HG02642 (cell line): ENCODE measurements around the gene TAB3.

Source experiments
- ATAC-seq: cut with Tn5 transposase; IDR thresholded peaks from one replicate; pipeline ENCODE4 v1.9.1; 2021; ENCODE audit warnings: mild to moderate bottlenecking; ENCODE audit not compliant: unreplicated experiment, poor library complexity

The TAB3 gene, protein sequence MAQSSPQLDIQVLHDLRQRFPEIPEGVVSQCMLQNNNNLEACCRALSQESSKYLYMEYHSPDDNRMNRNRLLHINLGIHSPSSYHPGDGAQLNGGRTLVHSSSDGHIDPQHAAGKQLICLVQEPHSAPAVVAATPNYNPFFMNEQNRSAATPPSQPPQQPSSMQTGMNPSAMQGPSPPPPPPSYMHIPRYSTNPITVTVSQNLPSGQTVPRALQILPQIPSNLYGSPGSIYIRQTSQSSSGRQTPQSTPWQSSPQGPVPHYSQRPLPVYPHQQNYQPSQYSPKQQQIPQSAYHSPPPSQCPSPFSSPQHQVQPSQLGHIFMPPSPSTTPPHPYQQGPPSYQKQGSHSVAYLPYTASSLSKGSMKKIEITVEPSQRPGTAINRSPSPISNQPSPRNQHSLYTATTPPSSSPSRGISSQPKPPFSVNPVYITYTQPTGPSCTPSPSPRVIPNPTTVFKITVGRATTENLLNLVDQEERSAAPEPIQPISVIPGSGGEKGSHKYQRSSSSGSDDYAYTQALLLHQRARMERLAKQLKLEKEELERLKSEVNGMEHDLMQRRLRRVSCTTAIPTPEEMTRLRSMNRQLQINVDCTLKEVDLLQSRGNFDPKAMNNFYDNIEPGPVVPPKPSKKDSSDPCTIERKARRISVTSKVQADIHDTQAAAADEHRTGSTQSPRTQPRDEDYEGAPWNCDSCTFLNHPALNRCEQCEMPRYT

GRCh38 chrX:30889147-30890140 lies at the start of gene TAB3:
Gene TAB3 (minus strand): TSS chrX:30889254. CDS start chrX:30859588, 29,666 bp downstream.
- ATAC-seq: peak; percentile 94

- ATAC-seq: no peak
Measured at GRCh38 chrX:30938295-30938694, 49.2 kb upstream of the TAB3 start.

DNA sequence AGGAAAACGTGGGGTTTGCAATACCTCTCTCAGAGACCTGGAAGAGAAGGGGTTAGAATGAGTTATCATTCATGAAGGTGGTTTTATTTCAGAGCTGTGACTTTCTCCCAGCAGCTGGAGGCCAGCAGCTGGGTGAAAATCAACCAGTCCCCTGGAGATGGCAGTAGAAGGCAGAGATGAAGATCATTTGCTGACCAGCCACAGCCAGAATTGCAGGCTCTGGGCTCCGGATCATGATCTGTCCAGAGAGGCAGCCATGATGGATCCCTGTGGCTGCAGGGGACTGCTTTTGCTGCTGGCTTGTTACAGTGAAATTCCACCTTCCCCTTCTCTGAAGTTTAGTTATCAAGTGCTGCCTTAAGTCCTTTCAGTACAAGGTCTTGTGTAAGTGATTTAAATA lies 46.9 kb upstream of the TAB3 start:
- ATAC-seq: no peak

DNA sequence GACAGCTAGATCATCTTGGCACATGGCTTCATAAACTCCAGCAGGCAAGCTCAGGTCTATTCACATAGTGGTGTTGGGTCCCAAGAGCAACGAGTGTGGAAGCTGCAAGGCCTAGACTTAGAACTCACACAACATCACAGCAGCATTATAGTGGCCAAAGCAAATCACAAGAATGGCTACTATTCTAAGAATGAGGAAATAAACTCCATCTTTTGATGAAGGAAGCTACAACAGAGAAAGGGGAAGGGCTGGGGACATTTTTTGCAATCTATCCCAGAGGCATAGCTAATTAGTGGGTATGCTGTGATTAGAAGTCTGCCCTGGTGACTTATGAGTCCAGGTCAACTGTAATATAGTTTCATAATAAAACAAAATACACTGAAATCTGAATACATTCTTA lies 42.9 kb upstream of the TAB3 start:
- no peak for ATAC-seq

DNA sequence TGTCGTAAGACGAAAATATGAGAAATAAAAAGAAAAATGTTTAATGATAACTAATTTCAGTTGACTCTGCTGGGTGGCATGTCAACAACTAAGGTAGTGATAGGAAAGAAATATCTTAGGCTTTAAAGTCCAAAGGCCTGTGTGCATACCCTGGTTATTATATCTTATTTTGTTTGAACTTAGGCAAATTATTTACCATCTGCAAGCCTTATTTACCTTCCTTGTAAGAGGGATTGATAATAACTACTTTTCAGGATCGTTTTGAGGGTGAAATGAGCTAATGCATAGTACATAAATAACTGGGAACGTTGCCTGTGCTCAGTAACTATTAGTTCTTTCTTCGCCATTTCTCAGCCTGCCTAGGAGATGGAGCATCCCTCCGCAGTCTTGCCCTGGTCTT lies 41.6 kb upstream of the TAB3 start:
- ATAC-seq: no peak

- ATAC-seq: no peak
Measured at GRCh38 chrX:30930143-30930542, 41.1 kb upstream of the TAB3 start.

DNA sequence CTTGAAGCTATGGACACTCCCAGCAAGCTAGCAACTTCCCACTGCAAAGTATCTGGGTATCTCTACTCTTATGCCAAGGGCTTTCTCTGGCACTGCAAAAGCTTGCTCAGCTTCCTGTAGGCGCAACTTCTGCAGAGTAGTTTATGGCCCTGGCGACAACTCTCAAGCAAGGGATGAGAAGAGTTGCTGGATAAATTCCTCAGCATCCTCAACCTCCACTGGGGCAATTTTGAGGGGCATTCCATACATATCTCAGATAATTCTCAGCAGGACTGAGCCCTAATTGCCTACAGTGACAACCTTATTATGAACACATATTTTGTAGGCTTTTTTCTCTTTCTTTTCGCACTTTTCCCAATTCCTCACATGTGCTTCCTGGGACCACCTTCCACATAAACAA lies 31.2 kb upstream of the TAB3 start:
- ATAC-seq: no peak

- ATAC-seq: no peak
Measured at GRCh38 chrX:30918480-30918879, 29.4 kb upstream of the TAB3 start.

GRCh38 chrX:30913492-30913891 lies 24.4 kb upstream of the TAB3 start:
- ATAC-seq: no peak

GRCh38 chrX:30910124-30910860 lies 21.2 kb upstream of the TAB3 start:
- no peak for ATAC-seq

- no peak for ATAC-seq
Measured at GRCh38 chrX:30906726-30907125, 17.7 kb upstream of the TAB3 start.

DNA sequence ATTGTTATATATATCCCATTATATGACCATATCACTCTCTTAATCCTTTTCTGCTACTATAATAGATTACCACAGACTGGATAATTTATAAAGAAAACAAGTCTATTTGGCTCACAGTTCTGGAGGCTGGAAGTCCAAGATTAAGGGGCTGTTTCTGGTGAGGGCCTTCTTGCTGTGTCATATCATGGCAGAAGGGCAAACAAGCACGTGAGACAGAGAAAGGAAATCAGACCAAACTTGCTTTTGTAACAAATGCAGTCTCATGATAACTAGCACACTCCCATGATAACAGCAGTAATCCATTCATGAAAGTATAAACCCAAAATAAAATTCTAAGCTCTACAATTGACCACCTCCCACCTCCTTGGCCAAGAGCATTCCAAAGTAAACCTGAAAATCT lies 16.3 kb upstream of the TAB3 start:
- ATAC-seq: no peak

GRCh38 chrX:30904632-30905031 lies 15.6 kb upstream of the TAB3 start:
- ATAC-seq: no peak

GRCh38 chrX:30904186-30904585 lies 15.1 kb upstream of the TAB3 start:
- no peak for ATAC-seq

GRCh38 chrX:30900227-30900626 lies 11.2 kb upstream of the TAB3 start:
- ATAC-seq: no peak

GRCh38 chrX:30898886-30899285 lies 9.8 kb upstream of the TAB3 start:
- no peak for ATAC-seq

DNA sequence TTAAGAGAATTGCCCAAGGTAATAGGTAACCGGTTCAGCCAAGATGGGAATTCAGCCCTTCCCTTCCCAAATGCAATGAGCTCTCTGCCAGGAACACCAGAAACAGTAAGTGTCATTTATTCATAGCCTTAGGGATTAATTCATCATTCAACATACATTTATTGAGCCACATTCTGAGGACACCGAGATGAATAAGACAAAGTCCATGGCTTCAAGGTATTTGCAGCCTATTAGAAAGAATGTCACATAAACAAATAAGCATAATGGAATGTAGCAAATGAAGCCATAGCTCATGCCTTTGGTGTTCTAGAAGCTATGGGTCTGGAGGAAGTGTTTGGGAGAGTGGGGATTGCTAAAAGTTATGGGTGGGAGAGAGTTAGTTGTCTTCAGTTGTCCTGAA lies 6.3 kb upstream of the TAB3 start:
- no peak for ATAC-seq

- no peak for ATAC-seq
Measured at GRCh38 chrX:30893206-30893605, 4.2 kb upstream of the TAB3 start.

DNA sequence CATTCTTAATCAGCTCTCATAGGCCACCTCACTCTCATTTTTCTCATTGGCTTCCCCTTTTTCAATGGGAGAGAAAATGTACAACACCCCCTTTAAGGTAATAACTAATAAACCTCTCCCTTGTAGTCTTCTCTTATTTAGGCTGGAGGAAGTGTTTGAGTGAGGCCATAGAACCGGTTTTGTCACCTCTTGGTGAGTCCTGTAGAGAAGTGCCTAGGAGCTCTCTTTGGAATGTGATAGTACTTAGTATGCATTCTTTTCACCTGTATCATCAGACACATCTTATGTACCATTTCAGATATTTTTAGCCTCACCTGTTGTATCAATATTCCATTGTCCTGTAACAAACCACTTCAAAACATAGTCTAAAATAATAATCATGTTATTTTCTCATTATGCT lies 3.5 kb upstream of the TAB3 start:
- no peak for ATAC-seq
